NCI-H748 (cell line): Measurements from ENCODE around the gene ALOX5AP.

Source experiments
- DNase-seq: peaks from one replicate; lab custom pipeline; 2025; ENCODE audit not compliant: unreplicated experiment; lab: John Stamatoyannopoulos, UW

The ALOX5AP gene

DNA sequence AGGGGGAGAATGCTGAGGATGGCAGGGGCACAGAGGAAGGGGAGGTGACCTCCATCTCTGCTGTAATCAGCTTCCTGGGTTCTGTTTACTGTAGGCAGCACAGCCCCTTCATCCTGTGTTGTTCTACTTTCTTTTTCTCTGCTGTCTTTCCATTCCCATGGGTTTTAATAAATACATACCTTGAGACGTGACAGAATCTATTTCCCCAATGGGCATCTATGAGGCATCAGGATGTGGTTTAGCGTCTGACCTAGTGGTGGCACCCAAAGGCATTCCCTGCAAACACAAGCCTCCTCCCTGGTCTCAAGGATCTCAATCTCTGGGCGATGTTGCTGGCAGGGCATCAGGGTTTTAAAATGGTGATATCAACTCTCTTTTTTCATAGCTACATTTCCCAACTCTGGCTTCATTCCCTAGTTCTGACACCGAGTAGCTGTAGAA, 60.8 kb downstream of the ALOX5AP start:
- DNase-seq, result no peak

DNA sequence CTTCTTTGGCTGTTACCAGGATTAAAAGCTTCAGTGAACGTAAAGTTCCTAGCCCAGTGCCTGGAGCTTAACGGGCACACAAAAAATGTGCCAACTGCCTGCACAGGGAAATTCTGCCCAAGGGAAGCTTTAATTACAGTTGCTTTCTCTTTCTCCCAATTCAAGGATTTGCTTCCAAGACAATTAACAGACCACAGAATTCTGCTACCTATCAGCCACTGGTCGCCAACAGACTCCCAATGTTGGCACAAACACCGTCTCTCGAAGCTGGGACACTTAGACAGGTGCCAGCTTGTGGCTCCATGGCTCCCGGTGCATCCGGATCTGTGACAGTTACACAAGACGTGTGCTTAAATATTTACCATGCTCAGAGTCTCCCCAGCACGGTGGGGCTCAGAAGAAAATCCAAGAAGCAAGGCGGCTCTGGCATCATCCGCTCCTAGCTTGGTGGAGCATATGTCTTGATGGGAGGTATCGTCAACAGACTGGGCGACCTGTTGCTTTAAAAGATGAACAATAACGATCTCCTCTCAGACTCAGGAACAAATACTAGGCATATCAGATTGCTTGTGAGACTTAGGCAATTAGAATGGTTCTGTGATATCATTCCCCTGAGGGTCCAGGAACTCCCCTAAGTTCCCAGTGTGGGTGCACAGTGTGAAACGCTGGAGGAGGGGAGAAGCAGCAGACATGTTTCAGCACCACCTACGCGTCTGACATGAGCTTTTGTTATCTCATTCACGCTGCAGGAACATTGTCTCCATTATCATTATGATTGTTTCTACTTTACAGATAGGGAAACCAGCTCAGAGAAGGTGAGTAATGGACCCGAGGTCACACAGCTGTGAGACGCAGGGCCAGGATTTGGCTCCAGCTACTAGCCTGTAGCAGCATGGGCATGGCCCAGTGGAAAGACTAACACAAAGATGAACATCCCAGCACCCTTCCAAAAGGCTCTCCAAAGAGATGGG, 61.6 kb downstream of the ALOX5AP start:
- no peak for DNase-seq

DNA sequence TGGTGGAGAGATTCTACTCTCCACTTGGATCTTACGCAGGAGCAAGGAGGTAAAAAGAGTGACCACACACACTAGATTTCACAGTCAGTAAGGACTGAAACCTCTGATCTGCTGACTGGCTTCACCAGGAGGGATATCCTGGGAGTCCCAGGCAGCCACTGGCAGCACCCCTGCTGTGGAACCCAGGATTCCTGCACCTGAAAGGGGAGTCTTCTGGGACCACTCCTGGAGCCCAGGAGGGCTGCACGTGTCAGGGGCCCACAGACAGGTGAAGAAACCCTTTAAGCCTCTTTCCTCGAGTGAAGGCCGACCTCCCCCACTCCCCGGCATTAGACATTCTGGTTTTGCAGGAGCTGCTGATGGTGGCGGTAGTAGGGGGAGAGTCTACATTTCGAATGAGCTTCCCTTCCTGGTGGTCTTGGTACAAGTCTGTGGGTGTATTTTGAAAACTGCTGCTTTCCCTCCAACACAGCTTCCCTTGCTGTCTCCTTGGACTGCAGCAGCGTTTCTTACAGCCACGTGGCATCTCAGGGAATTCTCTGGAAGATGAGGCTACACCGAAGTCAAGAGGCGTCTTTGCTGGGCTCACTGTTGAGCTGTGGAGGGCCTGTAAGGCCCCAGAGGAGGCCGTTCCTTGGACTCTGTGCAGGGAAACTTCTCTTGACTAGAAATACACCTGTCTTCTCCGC, 62.6 kb downstream of the ALOX5AP start:
- DNase-seq, result no peak

DNA sequence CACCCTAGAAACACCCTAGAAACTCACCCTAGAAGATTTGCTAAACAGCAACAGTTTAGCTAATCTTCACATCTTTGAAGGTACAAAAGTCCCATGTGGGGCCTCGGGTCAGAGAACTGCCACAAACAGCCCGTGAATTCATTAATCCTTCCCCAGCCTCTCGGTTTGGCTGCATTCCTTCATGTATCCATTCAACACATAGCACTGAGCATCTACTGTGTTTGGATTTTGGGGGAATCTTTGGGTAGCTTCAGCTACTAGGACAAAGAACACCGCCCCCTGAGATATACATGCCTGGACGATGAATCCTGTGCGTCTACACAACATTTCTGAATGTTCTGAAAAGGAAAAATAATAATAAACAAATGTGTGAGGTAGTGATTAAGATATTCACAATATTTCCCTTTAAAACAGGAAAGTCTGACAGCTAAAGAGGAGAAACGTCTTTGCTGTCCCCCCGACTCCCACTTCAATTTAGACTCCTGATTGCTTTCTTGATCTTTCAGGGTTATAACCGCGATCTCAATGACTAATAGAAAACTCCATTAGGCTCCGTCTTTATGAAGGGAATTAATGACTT, 63.5 kb downstream of the ALOX5AP start:
- DNase-seq, result no peak

DNA sequence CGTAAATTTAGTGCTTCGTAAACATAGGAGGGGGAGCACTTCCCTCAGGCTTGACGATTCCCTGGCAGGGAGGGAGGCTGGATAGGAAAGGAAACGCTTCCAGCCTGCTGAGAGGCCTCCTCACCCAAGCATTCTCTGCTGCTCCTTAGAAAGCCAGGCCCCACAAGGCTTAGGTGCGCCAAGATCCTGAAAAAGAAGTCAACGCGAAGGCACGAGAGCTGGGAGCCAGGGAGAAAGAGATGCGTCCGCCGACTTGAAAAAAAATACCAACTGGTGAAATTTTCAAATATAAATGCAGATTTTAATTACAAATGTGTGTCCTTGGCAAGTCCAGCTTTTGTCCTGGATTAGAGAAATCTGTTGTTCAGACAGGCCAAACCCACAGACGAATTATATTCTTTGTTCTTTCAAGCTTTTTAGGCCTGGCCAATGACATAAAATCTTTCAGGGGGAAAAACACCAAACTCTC, 64.0 kb downstream of the ALOX5AP start:
- DNase-seq, result no peak

DNA sequence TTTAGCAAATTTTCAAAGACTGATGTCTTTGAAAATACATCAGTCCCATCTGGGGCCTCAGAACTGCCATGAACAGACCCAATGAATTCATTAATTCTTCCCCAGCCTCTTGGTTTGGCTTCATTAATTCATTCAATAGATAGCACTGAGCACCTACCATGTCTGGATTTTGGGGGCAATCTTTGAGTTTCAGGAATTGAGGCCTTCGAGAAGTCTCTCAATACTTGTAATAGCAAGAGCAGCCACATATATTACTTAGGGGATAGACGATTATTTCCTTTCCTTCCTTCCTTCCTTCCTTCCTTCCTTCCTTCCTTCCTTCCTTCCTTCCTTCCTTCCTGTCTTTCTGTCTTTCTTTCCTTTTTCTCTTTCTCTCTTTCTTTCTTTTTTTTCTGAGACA, 64.8 kb downstream of the ALOX5AP start:
- no peak for DNase-seq

DNA sequence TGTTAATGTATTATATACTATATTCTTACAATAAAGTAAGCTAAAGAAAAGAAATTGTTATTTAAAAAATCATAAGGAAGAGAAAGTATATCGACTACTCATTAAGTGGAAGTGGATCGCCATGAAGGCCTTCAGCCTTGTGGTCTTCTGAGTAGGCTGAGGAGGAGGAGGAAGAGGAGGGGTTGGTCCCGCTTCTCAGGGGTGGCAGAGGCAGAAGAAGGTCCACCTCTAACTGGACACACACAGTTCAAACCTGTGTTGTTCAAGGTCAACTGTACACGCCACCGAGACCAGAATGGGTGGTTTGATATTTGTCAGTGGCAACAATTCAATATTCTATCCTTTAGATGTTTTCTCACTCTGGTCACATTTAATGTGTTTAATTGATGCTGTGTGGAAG, 67.2 kb downstream of the ALOX5AP start:
- no peak for DNase-seq

DNA sequence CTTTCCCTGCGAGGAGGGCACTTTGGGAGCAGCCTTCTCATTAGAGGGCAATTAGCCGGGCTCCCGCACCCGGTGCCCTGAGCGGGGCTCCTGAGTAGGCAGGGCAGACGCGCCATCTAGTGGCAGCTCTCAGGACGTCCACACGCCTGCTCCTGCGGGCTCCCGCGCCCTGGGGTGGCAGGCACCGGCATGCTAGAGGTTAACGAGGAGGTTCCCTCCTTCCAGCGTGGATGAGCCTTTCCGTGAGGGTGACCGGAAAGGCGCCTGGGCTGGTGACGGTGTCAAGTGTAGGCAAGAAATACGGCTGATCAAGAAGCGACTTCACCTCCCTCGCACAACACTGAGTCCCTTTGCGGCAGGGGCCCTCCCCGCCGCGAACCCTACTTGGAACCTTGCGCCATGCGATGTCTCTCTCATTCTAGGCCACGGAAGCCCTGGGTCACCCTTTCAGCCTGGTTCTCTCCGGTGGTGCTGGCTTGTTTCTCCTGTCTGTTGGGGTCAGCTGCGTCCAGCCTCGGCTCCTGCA, 67.7 kb downstream of the ALOX5AP start:
- peak; percentile 95 for DNase-seq

DNA sequence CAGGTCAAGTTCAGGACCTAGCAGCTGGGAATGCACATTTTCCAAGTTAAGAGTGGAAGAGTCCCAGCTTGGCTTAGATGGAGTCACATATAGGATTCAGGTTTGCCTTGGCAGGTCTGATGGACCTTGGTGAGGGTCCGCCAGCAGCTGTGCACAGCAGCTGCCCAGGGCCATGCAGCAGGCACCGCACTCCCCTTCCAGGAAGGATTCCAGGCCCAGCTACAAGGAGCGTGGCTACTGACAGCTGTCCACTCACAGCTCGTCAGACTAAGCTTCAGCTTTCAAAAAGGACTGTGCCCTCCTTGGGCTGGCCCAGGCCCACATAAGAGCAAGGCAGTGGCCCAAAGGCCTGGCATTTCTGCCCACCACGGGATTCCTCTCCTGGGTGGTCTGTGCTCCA, 68.4 kb downstream of the ALOX5AP start:
- no peak for DNase-seq

DNA sequence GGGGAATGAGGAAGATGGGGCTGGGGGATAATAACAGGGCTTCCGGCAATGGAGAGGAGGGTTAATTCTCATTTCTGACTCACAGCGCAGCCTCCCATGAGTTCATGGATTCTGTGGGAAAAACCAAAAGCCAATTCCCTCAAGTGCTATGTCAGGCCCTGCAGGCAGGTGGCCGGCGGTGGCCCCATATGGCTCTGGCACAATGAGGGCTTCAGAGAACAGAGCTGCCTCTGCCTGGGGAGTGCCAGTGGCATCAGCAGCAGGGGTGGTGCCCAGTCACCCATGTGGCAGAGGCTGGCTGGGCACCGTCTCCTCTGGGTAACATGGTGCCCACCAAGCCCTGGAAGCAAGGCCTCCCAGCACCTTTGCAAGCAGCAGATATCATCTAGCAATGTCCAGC, 69.1 kb downstream of the ALOX5AP start:
- no peak for DNase-seq

DNA sequence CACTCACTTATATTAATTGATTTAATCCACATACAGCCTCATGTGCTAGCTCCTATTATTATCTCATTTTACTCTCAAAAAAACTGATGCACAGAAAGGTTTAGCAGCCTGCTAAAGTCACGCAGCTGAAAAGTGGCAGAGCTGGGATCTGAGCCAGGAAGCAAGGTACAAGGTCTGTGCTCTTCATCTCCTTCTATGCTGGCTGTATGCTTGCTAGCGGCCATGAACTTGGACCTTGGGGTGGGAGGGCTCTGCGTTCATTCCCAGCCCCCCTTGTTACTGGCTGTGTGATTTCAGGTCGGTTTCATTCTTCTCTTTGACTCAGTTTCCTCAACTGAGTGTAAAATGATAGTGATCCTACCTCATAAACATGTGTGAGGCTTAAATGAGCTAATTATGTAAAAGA, 69.8 kb downstream of the ALOX5AP start:
- no peak for DNase-seq

DNA sequence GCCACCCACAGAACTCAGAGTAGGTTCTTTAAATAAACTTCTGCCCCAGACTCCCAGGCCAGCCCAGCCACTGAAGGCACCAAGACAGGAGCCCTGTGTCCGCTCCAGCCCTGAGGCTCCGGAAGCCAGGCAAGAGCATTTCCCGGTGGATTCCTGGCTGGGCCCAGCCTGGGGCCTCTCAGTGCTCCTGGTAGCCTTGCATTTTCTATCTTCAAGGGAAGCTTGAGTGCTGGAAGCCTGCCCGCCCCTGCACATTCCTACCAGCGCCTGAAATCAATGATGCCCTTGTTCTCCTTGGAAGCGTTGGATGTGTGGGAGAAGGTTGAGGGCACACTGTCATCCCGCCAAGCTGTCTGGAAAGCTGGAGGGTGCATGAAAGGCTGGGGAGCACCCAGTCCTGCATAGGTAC, 70.3 kb downstream of the ALOX5AP start:
- DNase-seq, result no peak

DNA sequence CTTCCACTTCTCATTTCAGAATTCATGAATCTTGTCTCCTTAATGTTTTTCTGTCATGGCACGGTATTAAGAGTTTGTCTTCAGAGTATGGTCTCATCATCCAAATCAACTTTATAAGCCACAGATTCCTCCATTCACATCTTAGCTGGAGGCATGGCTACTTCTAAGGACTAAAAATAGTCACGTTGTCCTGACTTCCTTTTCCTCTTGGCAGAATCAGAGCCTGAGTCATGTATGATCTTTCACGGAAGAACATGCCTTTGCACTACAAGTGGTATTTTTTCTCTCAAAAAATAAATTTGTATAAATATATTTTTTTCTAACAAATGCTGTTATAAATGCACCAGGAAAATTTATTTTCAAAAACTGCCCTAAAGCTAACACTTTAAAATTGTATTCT, 71.4 kb downstream of the ALOX5AP start:
- DNase-seq, result no peak

DNA sequence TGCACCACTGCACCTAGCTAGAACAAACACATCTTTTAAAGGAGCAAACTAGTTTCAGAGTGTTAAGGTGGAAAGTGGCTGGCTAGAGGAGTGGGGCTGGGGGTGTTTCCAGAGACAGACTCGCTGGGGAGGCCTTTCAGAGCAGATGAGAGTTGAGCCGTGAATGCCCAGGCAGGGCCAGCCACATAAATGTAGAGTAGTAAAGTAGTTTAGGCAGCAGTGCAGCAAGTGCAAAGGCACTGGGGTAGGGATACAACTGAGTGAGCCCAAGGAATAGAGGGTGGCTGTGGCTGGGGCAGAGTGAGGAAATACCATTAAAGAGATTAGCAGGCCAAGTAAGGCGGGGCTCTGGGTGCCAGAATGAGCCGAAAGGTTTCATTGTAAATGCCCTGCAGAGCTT, 72.0 kb downstream of the ALOX5AP start:
- DNase-seq, result no peak

DNA sequence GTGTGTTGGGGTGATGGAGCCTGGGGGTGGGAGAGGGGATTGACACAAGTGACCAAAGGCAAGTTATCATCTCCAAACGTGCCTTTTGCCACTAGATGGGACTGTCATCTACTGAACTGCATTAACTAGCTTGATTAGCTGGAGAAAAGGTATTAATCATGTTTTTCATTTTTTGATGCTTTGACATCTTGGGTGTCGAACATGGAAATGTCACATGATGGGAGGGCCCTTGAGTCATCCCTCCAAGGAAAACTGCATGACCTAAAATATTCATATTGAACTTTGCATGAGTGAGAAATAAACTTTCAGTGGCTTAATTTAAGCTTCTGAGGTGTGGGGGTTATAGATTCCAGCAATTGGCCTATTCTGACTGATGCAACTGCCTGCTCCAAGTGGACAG, 73.3 kb downstream of the ALOX5AP start:
- DNase-seq, result no peak

DNA sequence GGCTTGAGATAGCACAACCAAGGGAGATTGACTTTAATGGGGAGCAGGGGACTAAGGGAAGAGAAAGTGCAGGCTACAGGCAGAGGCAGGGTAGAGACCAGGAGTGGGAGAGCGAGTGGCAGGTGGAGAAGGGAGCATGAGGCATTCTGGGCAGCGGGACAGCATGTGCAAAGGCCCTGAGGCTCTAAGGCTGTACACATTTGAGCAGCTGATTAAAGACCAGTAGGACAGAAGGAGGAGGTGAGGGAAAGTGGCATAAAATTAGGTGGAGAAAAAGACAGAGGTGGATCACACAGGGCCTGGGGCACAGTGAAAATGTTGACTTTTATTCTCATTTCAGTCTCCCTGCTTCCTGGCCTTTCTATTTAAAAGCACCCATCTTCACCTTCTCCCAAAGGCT, 74.4 kb downstream of the ALOX5AP start:
- DNase-seq, result no peak

DNA sequence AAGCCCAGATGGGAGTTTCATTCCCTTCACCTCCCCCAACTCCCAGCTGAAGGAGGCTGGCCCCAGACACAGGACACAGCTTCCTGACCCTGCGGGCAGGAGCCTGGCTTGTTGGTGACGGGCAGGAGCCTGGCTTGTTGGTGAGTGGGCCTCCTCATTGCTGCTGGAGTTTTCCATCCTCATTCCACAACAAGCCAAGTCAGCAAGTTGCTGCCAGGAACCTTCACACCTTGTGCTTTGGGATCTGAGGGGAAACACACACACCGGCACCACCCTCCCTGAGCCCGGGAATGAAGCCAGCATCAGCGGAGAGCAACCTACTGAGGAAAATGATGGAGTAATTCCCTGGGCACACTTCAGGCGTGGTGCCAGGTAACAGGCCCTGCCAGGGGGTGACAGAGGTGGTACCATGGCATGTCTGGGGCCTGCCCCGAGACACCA, 74.9 kb downstream of the ALOX5AP start:
- DNase-seq, result no peak

DNA sequence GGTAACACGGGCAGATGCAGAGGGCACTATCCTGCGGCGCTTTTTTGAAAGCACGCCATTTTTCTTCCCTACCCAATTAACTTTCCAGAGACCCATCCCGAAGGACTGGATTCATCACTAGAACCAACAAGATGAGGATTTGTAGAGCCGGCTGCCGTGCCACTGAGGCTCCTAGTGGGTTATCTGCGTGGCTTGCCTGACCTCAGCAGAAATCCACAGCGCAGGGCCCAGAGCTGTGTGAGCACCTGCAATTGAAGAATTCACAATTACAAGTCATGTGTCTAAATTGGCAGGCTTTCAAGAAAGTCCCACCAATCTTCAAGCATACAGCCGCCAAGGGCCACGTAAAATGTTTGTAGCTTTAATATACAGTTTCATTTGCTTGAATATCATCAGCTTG, 75.5 kb downstream of the ALOX5AP start:
- DNase-seq, result no peak
